HepG2 (cell line): ENCODE data around the gene SMTNL1. TPM values are rescaled to one million over a fixed set of nuclear protein-coding genes. Genes with fewer than 3 reads are reported as not detected.

Experiments used
- ATAC-seq: fragments of 200-7000 bp; cut with Tn5 transposase; 3 replicates; pipeline ENCODE4 v1.9.1; 2020; ENCODE audit warnings: mild to moderate bottlenecking, moderate library complexity
- BruUV-seq: library from RNA; stranded (reverse); fragments of 400-500 nt; replicated peaks from 2 replicates; lab custom pipeline; 2021; lab: Mats Ljungman, UMichigan
- CTCF ChIA-PET: fragments of 300-600 bp; formaldehyde crosslinking; extraction: SDS; loops from one replicate; lab custom pipeline; 2021; ENCODE audit warnings: low total read pairs, inconsistent platforms, low intra/inter-chr PET ratio; lab: Yijun Ruan, JAX
- POLR2A ChIA-PET: fragments of 350-600 bp; sonication (Branson Sonifier 250); formaldehyde crosslinking; loops from one replicate; lab custom pipeline; 2020; ENCODE audit warnings: antibody characterized with exemption, inconsistent platforms; lab: Yijun Ruan, JAX
- DNase-seq: peaks from one replicate; pipeline ENCODE4 v3.0.0-alpha.2; 2015; ENCODE audit warnings: low spot score
- FAIRE-seq: peaks from 3 replicates; lab custom pipeline; 2011; peaks lifted over from hg19 to GRCh38; lab: Jason Lieb, UNC
- H2AFZ ChIP-seq: one replicate; pipeline ENCODE4 v1.6.1; 2011; ENCODE audit warnings: low read length, inconsistent platforms
- H3K27ac ChIP-seq: fragments of 300-600 bp; 3 replicates; pipeline ENCODE4 v1.8.0; 2011; ENCODE audit warnings: mixed run types, mild to moderate bottlenecking, mixed read lengths, low read length, inconsistent platforms; ENCODE audit not compliant: insufficient read depth; ENCODE audit errors: extremely low read length
- H3K27me3 ChIP-seq, 2 experiments: fragments of 200-600 bp in 1 of 2; 2 replicates in 1 of 2; 3 replicates in 1 of 2; pipeline versions ENCODE4 v1.6.0 to v1.8.0; 2011; ENCODE audit warnings: low read length in 2 of 2, mild to moderate bottlenecking in 2 of 2, moderate library complexity in 2 of 2, inconsistent platforms in 1 of 2; ENCODE audit not compliant: insufficient read depth in 2 of 2, control insufficient read depth in 1 of 2
- H3K36me3 ChIP-seq, 2 experiments: fragments of 200-600 bp in 1 of 2; replicated peaks in 1 of 2; 2 replicates in 1 of 2; 3 replicates in 1 of 2; pipeline versions ENCODE4 v1.5.1 to v1.8.0; 2011; ENCODE audit warnings: low read length in 2 of 2, inconsistent platforms in 1 of 2; ENCODE audit not compliant: insufficient read depth in 2 of 2, control insufficient read depth in 1 of 2
- H3K4me1 ChIP-seq: 2 replicates; pipeline ENCODE4 v1.5.1; 2012; ENCODE audit warnings: low read length, inconsistent platforms; ENCODE audit not compliant: insufficient read depth
- H3K4me2 ChIP-seq: 2 replicates; pipeline ENCODE4 v1.6.0; 2011; ENCODE audit warnings: low read depth, low read length, inconsistent platforms
- H3K4me3 ChIP-seq, 3 experiments: fragments of 200-600 bp in 1 of 3; sonication (generic), shearing (Covaris generic) in 1 of 3; replicated peaks in 1 of 3; 2 replicates each; pipeline ENCODE4 v1.5.1; 2011 to 2016; ENCODE audit warnings: low read length in 3 of 3, inconsistent platforms in 2 of 3, low read depth in 2 of 3, mild to moderate bottlenecking in 2 of 3, control low read depth in 1 of 3, mixed read lengths in 1 of 3; ENCODE audit not compliant: insufficient read depth in 1 of 3
- H3K79me2 ChIP-seq: one replicate; pipeline ENCODE4 v1.6.1; 2011; ENCODE audit warnings: low read length, inconsistent platforms; ENCODE audit not compliant: insufficient read depth
- H3K9ac ChIP-seq: 2 replicates; pipeline ENCODE4 v1.6.0; 2011; ENCODE audit warnings: mild to moderate bottlenecking, low read depth, low read length, inconsistent platforms; ENCODE audit not compliant: insufficient read depth
- H3K9me3 ChIP-seq: 2 replicates; pipeline ENCODE4 v1.5.1; 2012; ENCODE audit warnings: mild to moderate bottlenecking, low read length
- H4K20me1 ChIP-seq: 2 replicates; pipeline ENCODE4 v1.6.0; 2011; ENCODE audit warnings: inconsistent platforms, mild to moderate bottlenecking, low read length, moderate library complexity; ENCODE audit not compliant: insufficient read depth
- ATF1 ChIP-seq: IDR thresholded peaks from 2 replicates; pipeline ENCODE4 v1.6.1; 2016; ENCODE audit warnings: mild to moderate bottlenecking, control low read depth
- MAF1 ChIP-seq: sonication (generic); formaldehyde crosslinking; IDR thresholded peaks from 2 replicates; pipeline ENCODE4 v1.5.0; 2020; ENCODE audit warnings: missing genetic modification reagents, borderline replicate concordance
- NAIF1 ChIP-seq: sonication (generic); formaldehyde crosslinking; IDR thresholded peaks from 2 replicates; pipeline ENCODE4 v1.5.0; 2020; ENCODE audit warnings: mild to moderate bottlenecking, missing genetic modification reagents, borderline replicate concordance
- PAWR ChIP-seq: sonication (generic); formaldehyde crosslinking; IDR thresholded peaks from 2 replicates; pipeline ENCODE4 v1.4.0; 2020; ENCODE audit warnings: missing genetic modification reagents, mild to moderate bottlenecking, borderline replicate concordance
- RBFOX2 ChIP-seq: fragments of 200-400 bp; formaldehyde crosslinking; IDR thresholded peaks from 2 replicates; pipeline ENCODE4 v1.6.1; 2017; ENCODE audit warnings: low read depth, mild to moderate bottlenecking, low read length
- SALL1 ChIP-seq: sonication (generic); formaldehyde crosslinking; IDR thresholded peaks from 2 replicates; pipeline ENCODE4 v1.8.0; 2022; ENCODE audit warnings: mild to moderate bottlenecking, missing genetic modification reagents
- ZNF331 ChIP-seq: sonication (generic); formaldehyde crosslinking; IDR thresholded peaks from 2 replicates; pipeline ENCODE4 v1.4.0; 2020; ENCODE audit warnings: missing genetic modification reagents
- ZNF546 ChIP-seq: sonication (generic); formaldehyde crosslinking; conservative IDR thresholded peaks from 2 replicates; pipeline ENCODE4 v1.8.1; 2023; ENCODE audit warnings: mild to moderate bottlenecking, missing genetic modification reagents
- ZNF790 ChIP-seq: sonication (generic); formaldehyde crosslinking; IDR thresholded peaks from 2 replicates; pipeline ENCODE4 v1.8.0; 2022; ENCODE audit warnings: missing genetic modification reagents, mild to moderate bottlenecking, borderline replicate concordance
- whole genome bisulfite sequencing: methylation state at CpG from one replicate; pipeline ENCODE4 v1.1.6; 2017; ENCODE audit warnings: low lambda C conversion rate; 5-methylcytosine and 5-hydroxymethylcytosine counted together
- in situ Hi-C: cut with HindIII; loops from 2 replicates; pipeline ENCODE4 v1.10.0; 2017; ENCODE audit warnings: low pct_unique_long_range_greater_than_20kb; ENCODE audit not compliant: extremely low pct_ligation_motif_present
- intact Hi-C: fragments of 100-400 bp; cut with micrococcal nuclease; formaldehyde crosslinking; loops from one replicate; pipeline ENCODE4 v1.10.0; 2022; ENCODE audit not compliant: unreplicated experiment
- polyA plus RNA-seq, 8 experiments: library from polyadenylated mRNA; depleted of rRNA in 3 of 8; stranded (reverse) in 7 of 8; unstranded in 1 of 8; fragments of >200 nt; fragmentation: Illumina TruSeq in 4 of 8; extraction: Trizol in 4 of 8; gene quantifications; 2 replicates each; pipeline versions ENCODE4 v1.2.1 to v1.2.3, GENCODE V29; 2011 to 2016; ENCODE audit warnings: low read depth in 4 of 8, missing spikeins in 1 of 8, mixed read lengths in 1 of 8; ENCODE audit not compliant: insufficient read depth in 1 of 8
- total RNA-seq, 5 experiments: library from RNA; depleted of rRNA; stranded (reverse); fragments of >200 nt; fragmentation: Illumina TruSeq; extraction: Trizol; gene quantifications; 2 replicates each; pipeline ENCODE4 v1.2.3, GENCODE V29; 2016; ENCODE audit warnings: low read depth in 1 of 5
- TF ChIP-seq, protein P1 (sequence below): sonication (generic); formaldehyde crosslinking; IDR thresholded peaks from 2 replicates; pipeline ENCODE4 v1.9.0; 2022; ENCODE audit warnings: low read depth, missing genetic modification reagents
- TF ChIP-seq, protein P2 (sequence below): sonication (generic); formaldehyde crosslinking; IDR thresholded peaks from 2 replicates; pipeline ENCODE4 v1.5.0; 2020; ENCODE audit warnings: missing genetic modification reagents
- TF ChIP-seq, protein P3 (sequence below): sonication (generic); formaldehyde crosslinking; IDR thresholded peaks from 2 replicates; pipeline ENCODE4 v1.5.0; 2020; ENCODE audit warnings: mild to moderate bottlenecking, missing genetic modification reagents, moderate library complexity
- TF ChIP-seq, protein P4 (sequence below): sonication (generic); formaldehyde crosslinking; IDR thresholded peaks from 2 replicates; pipeline ENCODE4 v1.4.0; 2020; ENCODE audit warnings: mild to moderate bottlenecking, missing genetic modification reagents
- TF ChIP-seq, protein P5 (sequence below): sonication (generic); formaldehyde crosslinking; IDR thresholded peaks from 2 replicates; pipeline ENCODE4 v1.5.1; 2020; ENCODE audit warnings: mild to moderate bottlenecking, missing genetic modification reagents, borderline replicate concordance

The SMTNL1 gene
- total and polyA plus RNA-seq, 2 of the 13 experiments (the other 11 are each of a cell fraction or from before 2014, with no cell fraction given), result 0.04 TPM; not detected in 1

DNA sequence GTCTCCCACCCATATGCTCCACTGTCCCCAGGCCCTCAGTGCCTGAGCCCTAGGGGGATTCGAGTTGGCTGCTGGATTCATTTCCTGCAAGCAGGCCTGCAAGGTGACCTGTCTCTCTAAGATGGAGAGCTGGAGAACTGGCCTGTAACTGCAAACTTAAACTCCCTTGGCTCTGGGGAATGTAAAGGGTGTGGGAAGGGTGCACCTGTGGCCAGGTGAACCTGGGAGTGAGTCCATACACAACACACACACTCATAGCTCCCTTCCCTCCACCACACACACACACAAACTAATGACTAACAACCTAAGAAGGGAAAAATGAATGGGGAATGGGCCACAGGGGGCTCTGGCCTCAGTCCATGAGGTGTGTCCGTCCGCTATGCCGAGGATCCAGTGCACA is 14.5 kb downstream of the SMTNL1 start:
- ATAC-seq, result no peak
- peaks cover 26% of the 10 kb centered on the region for H3K4me1 ChIP-seq
- peak overlapping the region; percentile 24 for H3K4me2 ChIP-seq
- no peaks in the 10 kb centered on the region for H3K9me3 ChIP-seq
- DNase-seq, result no peak
- CTCF ChIA-PET, result no interaction called here
- TSS peak; percentile 89 for BruUV-seq
- POLR2A ChIA-PET, result interaction anchor here (0.9 to 2.1 kb wide), 5 partner anchors 10 to 60 kb away, joined by 3 to 7 read pairs (median 3); partner anchors contain the start of gene UBE2L6
- no peak overlapping the region for H2AFZ ChIP-seq
- H4K20me1 ChIP-seq, result no peaks in the 10 kb centered on the region
- H3K9ac ChIP-seq, result no peak overlapping the region
- H3K79me2 ChIP-seq, result no peaks in the 10 kb centered on the region
- 68% methylated on average over 4 of the region's 4 CpGs for WGBS
- peak overlapping the region; percentile 13 for H3K27ac ChIP-seq
- intact Hi-C loops (loop anchor here (1.0 kb wide), 1 partner anchor 8 kb away; no protein-coding TSS in a partner anchor), in situ Hi-C loops (no loop called here)
- H3K4me3 ChIP-seq, result peak overlapping the region in 1 of 3 experiments; percentile 12; a peak in 2 of 6 replicates
- FAIRE-seq, result no peak
- no peaks in the 10 kb centered on the region for H3K27me3 ChIP-seq
- peaks cover 1 to 11% of the 10 kb centered on the region in 2 experiments; a peak in 1 of 5 replicates for H3K36me3 ChIP-seq
- TF ChIP-seq, protein P1, sequence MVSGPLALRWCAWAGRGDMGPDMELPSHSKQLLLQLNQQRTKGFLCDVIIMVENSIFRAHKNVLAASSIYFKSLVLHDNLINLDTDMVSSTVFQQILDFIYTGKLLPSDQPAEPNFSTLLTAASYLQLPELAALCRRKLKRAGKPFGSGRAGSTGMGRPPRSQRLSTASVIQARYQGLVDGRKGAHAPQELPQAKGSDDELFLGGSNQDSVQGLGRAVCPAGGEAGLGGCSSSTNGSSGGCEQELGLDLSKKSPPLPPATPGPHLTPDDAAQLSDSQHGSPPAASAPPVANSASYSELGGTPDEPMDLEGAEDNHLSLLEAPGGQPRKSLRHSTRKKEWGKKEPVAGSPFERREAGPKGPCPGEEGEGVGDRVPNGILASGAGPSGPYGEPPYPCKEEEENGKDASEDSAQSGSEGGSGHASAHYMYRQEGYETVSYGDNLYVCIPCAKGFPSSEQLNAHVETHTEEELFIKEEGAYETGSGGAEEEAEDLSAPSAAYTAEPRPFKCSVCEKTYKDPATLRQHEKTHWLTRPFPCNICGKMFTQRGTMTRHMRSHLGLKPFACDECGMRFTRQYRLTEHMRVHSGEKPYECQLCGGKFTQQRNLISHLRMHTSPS (CRISPR knock-in tag), result no peak
- TF ChIP-seq, protein P2, sequence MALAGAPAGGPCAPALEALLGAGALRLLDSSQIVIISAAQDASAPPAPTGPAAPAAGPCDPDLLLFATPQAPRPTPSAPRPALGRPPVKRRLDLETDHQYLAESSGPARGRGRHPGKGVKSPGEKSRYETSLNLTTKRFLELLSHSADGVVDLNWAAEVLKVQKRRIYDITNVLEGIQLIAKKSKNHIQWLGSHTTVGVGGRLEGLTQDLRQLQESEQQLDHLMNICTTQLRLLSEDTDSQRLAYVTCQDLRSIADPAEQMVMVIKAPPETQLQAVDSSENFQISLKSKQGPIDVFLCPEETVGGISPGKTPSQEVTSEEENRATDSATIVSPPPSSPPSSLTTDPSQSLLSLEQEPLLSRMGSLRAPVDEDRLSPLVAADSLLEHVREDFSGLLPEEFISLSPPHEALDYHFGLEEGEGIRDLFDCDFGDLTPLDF, result no peak
- TF ChIP-seq SALL1 (CRISPR knock-in tag) (no peak), ZNF790 (CRISPR knock-in tag) (no peak), MAF1 (CRISPR knock-in tag) (no peak), ZNF546 (no peak), PAWR (CRISPR knock-in tag) (no peak), NAIF1 (no peak), RBFOX2 (no peak), ATF1 (no peak), ZNF331 (no peak)
- TF ChIP-seq, protein P3, sequence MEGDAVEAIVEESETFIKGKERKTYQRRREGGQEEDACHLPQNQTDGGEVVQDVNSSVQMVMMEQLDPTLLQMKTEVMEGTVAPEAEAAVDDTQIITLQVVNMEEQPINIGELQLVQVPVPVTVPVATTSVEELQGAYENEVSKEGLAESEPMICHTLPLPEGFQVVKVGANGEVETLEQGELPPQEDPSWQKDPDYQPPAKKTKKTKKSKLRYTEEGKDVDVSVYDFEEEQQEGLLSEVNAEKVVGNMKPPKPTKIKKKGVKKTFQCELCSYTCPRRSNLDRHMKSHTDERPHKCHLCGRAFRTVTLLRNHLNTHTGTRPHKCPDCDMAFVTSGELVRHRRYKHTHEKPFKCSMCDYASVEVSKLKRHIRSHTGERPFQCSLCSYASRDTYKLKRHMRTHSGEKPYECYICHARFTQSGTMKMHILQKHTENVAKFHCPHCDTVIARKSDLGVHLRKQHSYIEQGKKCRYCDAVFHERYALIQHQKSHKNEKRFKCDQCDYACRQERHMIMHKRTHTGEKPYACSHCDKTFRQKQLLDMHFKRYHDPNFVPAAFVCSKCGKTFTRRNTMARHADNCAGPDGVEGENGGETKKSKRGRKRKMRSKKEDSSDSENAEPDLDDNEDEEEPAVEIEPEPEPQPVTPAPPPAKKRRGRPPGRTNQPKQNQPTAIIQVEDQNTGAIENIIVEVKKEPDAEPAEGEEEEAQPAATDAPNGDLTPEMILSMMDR (CRISPR knock-in tag), result no peak
- TF ChIP-seq, protein P4, sequence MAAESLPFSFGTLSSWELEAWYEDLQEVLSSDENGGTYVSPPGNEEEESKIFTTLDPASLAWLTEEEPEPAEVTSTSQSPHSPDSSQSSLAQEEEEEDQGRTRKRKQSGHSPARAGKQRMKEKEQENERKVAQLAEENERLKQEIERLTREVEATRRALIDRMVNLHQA (CRISPR knock-in tag), result no peak
- TF ChIP-seq, protein P5, sequence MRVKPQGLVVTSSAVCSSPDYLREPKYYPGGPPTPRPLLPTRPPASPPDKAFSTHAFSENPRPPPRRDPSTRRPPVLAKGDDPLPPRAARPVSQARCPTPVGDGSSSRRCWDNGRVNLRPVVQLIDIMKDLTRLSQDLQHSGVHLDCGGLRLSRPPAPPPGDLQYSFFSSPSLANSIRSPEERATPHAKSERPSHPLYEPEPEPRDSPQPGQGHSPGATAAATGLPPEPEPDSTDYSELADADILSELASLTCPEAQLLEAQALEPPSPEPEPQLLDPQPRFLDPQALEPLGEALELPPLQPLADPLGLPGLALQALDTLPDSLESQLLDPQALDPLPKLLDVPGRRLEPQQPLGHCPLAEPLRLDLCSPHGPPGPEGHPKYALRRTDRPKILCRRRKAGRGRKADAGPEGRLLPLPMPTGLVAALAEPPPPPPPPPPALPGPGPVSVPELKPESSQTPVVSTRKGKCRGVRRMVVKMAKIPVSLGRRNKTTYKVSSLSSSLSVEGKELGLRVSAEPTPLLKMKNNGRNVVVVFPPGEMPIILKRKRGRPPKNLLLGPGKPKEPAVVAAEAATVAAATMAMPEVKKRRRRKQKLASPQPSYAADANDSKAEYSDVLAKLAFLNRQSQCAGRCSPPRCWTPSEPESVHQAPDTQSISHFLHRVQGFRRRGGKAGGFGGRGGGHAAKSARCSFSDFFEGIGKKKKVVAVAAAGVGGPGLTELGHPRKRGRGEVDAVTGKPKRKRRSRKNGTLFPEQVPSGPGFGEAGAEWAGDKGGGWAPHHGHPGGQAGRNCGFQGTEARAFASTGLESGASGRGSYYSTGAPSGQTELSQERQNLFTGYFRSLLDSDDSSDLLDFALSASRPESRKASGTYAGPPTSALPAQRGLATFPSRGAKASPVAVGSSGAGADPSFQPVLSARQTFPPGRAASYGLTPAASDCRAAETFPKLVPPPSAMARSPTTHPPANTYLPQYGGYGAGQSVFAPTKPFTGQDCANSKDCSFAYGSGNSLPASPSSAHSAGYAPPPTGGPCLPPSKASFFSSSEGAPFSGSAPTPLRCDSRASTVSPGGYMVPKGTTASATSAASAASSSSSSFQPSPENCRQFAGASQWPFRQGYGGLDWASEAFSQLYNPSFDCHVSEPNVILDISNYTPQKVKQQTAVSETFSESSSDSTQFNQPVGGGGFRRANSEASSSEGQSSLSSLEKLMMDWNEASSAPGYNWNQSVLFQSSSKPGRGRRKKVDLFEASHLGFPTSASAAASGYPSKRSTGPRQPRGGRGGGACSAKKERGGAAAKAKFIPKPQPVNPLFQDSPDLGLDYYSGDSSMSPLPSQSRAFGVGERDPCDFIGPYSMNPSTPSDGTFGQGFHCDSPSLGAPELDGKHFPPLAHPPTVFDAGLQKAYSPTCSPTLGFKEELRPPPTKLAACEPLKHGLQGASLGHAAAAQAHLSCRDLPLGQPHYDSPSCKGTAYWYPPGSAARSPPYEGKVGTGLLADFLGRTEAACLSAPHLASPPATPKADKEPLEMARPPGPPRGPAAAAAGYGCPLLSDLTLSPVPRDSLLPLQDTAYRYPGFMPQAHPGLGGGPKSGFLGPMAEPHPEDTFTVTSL (CRISPR knock-in tag), result no peak
